OCI-LY3 (cell line): Measurements from ENCODE around the gene MAN1B1.

Experiments used
- EZH2phosphoT487 ChIP-seq: fragments of 200-600 bp; shearing (Covaris generic); IDR thresholded peaks from 2 replicates; pipeline ENCODE4 v1.6.1; 2018; ENCODE audit warnings: antibody characterized with exemption, mixed run types, low read depth
- TF ChIP-seq, protein P1 (sequence below): fragments of 200-600, 300-600 bp; sonication (generic); IDR thresholded peaks from 2 replicates; pipeline ENCODE4 v1.5.1; 2014; ENCODE audit warnings: antibody characterized with exemption, low read length, low read depth

DNA sequence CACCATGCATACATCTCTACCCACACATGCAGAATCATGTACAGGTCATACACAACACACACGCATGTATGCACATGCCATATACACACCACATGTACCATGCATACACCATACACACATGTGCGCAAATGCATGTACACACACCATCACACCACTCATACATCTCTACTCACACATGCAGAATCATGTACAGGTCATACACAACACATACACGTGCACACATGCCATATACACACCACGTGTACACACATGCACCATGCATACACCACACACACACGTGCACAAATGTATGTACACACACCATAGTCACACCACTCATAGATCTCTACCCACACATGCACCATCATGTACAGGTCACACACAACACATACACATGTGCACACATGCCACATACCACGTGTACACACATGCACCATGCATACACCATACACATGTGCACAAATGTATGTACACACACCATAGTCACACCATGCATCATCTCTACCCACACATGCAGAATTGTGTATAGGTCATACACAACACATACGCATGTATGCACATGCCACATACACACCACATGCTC, 66.1 kb downstream of the MAN1B1 start:
- TF ChIP-seq, protein P1, sequence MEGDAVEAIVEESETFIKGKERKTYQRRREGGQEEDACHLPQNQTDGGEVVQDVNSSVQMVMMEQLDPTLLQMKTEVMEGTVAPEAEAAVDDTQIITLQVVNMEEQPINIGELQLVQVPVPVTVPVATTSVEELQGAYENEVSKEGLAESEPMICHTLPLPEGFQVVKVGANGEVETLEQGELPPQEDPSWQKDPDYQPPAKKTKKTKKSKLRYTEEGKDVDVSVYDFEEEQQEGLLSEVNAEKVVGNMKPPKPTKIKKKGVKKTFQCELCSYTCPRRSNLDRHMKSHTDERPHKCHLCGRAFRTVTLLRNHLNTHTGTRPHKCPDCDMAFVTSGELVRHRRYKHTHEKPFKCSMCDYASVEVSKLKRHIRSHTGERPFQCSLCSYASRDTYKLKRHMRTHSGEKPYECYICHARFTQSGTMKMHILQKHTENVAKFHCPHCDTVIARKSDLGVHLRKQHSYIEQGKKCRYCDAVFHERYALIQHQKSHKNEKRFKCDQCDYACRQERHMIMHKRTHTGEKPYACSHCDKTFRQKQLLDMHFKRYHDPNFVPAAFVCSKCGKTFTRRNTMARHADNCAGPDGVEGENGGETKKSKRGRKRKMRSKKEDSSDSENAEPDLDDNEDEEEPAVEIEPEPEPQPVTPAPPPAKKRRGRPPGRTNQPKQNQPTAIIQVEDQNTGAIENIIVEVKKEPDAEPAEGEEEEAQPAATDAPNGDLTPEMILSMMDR, result no peak
- TF ChIP-seq EZH2phosphoT487, result no peak
